NCI-H1930 (cell line): Measurements from ENCODE around the gene SLC43A3.
"Not testable (repeated sequence)": the region's sequence is repeated elsewhere in the genome, so short reads cannot be mapped to it uniquely, and the experiment has no call there.

Source experiments
- DNase-seq, 2 experiments: peaks; one replicate each; lab custom pipeline; 2025; lab: John Stamatoyannopoulos, UW

The SLC43A3 gene

DNA sequence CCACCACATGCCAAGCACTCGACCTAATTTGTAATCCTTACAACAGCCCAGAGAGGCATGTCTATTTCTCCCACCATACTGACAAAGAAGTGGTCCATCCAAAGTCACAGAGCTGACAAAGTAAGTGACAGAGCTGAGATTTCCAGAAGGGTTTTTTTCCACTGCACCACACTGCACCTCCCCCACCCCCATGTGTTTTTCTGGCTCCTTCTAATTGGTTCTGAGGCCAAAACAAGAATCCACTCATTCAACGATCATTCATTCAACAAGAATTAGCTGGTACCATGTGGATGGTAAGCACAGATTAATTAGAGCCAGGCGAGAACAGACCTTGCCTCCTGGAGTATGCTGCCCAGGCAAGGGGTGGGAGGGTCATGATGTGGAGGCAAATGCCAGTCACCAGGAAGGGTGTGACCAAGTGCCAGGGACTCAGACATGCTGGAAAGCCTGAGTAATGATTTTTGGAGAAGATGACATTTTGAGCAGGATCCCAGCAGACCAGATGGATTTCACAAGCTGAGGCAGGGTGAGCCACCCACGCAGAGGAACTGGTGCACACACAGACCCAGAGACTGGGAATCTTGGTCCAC lies 21.6 kb downstream of the SLC43A3 start:
- no peak for DNase-seq

DNA sequence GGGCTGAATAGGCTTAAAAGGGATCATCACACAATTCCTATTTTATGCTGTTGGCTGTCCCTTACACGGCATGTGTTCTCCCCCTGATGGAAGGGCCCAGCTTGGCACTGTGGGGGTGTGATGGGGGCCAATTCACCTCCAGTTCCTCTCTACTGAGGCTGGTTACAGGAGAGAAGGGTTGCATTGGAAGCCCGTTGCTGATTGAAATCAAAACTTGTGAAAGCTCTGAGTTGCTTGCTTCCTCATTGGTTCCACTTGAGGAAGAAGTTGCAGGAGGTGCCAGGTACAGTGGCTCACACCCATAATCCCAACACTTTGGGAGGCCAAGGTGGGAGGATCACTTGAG lies 23.1 kb downstream of the SLC43A3 start:
- no peak for DNase-seq

DNA sequence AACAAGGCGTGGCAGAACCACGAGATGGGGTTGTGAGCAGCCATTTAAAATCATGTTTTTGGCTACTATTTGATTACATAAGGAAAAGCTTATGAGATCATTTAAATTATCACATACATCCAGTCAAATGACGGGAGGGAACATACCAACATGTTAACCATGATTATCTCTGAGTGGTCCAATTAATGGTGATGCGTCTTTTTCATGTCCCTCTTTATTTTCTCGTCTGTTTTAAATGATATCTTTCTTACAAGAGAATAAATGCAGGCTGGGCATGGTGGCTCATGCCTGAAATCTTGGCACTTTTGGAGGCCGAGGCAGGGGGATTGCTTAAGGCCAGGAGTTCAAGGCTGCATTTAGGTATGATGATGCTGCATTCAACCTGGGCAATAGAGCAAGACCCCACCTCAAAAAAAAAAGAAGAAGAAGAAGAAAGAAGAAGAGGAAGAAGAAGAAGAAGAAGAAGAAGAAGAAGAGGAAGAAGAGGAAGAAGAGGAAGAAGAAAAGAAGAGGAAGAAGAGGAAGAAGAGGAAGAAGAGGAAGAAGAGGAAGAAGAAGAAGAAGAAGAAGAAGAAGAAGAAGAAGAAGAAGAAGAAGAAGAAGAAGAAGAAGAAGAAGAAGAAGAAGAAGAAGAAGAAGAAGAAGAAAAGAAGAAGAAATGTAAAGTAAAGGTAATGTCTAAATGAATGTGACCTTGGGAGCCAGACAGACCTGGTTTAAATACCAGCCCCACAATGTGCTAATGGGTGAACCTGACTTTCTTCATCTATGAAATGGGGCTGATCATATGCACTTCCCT lies 23.7 kb downstream of the SLC43A3 start:
- DNase-seq = not testable (repeated sequence)

DNA sequence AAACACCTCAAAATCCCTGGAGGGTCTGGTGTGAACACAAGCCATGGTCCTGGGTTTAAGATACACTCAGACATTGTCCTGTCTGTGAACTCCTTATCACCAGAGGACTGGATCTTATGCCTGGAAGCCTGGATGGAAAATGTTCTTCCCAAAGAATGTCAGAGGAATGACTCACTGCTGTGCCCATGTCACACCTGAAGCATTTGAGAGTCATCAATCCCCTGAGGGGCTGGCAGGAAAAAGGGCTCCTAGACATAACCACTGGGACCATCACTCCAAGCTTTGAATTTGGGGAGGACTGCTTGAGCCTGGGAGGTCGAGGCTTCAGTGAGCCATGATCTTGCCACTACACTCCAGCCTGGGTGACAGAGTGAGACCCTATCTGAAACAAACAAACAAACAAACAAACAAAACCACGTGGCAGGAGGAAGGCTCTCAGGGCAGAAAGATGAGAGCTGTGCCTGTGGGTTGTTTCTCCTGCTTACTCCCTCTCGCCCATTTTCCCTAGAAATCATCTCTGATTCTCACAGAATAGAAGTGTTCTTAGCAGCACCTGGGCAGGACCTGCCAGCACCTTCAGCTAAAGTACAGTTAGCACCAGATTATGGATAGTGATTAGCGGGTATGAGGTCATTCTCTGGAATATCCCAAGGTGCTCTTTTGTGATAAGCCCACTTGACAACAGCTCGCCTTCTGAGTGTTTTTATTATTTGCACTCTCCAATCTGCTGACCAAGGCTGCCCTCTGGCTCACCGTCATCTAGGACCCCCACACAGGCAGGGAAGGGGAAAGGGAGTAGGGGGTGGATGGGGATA lies 24.5 kb downstream of the SLC43A3 start:
- DNase-seq = no peak

DNA sequence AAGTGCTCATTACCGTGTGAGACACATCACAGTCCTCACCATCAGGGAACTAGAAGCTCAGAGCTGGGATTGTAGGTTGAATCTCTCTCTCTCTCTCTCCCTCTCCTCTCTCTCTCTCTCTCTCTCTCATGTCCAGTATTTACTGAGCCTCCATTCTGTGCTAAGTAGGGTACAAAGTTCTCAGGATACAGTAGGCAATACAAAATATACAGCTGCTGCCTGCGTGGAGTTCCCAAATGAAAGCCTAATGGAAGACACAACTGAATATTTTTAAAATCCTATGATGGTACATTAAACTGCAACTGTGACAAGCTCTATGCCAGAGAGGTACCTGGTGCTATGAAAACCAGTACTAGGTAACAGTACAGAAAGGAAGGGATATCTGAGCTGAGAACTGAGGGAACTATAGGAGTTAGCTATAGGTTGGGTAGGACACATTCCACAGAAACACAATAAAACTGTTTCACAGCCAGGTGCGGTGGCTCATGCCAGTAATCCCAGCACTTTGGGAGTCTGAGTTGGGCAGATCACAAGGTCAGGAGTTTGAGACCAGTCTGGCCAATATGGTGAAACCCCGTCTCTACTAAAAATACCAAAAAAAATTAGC lies 26.8 kb downstream of the SLC43A3 start:
- DNase-seq = no peak

DNA sequence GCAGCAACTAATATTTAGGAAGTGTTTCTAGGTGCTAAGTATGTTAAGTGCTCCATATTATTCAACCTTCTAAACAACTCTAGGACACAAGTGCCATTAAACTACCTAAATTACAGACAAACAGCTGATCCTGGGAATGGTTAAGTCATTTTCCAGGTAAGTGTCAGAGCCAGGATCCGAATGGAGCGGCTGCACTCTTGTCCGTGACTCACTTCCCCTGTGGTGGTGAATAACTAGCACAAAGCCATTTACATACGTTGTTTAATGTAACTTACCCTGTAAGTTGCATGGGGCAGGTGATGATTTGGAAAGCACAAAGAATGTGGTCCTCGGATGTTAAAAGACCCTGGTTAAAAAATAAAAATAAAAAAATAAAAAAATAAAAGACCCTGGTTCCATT lies 27.7 kb downstream of the SLC43A3 start:
- no peak for DNase-seq

DNA sequence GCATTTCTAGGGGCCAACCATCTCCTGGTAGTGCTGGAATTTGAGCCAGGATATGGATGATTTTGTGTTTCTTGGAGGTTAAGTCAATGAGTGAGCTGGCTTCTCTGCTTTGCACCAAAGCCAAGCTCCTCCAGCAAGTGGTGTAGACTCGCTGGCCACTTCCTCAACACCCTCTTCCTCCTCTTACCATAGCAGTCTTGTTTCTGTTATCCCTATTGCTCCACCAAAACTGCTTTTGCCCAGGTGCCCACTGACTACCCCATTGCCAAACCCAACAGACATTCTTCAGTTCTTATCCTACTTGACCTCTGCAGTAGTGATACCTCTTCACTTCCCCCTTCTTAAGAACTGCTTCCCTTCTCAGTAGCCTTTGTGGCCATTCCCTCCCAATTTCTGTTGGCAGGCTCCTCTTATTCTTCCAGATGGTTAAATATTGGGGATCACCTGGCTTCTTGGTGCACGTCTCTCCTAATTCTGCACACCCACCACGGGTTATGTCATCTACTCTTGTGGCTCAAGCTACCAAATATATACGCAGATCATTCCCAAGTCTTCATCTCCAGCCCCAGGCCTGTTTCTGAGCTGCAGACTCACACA lies 29.4 kb downstream of the SLC43A3 start:
- DNase-seq = no peak

DNA sequence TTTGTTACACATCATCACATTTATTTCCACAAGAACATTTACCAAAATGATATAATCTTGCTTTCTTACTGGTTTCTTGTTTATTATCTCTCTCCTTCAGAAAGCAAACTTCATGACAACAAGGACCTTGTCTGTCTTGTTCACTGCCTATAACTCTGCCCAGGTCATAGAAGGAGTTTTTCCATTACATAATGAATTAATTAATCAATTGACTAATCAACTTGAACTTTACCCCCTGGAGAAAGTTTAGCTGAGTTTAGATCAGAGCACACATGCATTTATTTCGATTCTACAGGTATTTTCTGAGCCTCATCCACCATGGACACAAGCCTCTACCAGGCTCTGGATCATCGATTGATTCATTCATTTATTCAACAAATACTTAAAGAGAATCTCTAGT lies 30.2 kb downstream of the SLC43A3 start:
- no peak for DNase-seq

DNA sequence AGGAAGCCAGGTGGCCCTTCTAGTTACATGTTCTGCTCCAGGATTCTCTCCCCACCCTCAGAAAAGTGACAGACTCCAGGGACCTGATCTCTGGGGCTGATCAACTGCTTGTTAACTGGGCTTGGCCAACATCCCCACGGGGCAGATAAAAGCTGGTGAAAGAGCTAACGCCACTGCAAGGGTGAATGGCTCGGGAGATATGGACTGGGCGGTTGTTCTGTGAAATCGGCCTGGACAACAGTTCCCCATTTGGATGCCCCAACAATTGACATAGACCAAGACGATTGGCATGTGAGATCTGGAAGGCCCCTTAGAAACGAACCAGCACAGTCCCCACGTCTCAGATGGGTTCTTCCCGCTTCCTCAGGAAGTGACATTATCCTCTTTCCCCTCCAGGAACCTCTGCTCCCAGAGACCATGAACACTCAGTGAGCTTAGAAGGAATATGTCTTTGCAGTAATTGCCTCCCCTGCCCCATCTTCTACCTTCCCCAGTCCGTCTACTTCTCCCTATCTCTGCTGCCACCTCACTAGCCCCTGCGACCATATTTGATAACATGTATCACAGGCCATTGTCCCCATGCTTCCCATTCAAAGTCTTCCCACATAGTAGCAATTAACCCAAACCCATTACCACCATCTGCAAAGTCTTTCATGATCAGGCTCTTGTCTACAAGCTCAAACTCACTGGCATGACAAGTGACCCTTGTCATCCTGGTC lies 30.9 kb downstream of the SLC43A3 start:
- no peak for DNase-seq

DNA sequence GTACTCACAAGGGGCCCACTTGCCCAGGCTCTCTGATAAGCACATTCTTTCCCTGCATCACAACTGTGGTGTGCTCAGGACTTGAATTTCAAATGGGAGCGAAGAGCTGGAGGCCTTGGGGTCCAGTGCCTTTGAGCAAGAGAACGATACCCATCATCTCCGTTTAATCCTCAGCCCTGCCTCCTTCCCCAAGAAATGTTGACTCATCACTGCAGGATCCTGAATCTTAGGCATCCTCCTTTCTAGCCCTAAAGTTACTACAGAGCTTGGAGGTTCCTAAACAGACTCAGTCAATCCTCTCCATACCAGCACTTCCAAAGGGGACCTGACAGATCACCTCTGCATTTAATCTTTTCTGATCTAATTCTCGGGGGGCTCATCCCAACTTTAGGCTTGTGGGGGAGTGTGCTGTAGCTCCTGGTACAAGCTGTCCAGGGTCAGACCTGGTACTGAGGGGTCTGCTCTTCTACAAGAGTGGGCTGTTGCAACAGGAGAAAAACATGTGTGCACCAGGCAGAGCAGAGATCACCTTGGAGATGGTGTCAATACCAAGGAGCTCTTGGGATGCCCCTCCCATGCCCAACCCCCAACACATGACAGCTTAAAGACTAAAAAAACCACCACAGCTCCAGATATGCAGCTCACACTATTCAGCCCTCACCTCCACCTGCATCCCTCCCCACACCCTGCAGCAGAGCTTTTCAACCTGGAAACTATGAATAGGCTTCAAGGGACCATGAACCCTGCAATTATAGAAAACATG lies 32.5 kb downstream of the SLC43A3 start:
- DNase-seq = no peak

DNA sequence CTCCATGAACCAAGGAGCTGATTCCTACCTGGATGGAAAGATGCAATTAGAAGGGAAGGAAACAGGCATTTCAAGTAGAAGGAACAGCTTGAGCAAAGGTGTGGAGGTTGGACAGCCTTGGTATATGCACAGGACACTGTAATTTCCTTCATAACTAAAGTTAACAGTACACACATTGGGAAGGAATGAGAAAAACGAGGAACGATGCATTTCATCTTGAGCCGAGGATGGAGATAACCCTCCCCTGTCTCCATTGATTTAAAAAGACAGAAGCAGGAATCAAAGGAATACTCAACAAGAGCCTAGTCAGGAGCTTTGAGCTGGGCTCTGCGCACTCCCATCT lies 34.2 kb downstream of the SLC43A3 start:
- no peak for DNase-seq

DNA sequence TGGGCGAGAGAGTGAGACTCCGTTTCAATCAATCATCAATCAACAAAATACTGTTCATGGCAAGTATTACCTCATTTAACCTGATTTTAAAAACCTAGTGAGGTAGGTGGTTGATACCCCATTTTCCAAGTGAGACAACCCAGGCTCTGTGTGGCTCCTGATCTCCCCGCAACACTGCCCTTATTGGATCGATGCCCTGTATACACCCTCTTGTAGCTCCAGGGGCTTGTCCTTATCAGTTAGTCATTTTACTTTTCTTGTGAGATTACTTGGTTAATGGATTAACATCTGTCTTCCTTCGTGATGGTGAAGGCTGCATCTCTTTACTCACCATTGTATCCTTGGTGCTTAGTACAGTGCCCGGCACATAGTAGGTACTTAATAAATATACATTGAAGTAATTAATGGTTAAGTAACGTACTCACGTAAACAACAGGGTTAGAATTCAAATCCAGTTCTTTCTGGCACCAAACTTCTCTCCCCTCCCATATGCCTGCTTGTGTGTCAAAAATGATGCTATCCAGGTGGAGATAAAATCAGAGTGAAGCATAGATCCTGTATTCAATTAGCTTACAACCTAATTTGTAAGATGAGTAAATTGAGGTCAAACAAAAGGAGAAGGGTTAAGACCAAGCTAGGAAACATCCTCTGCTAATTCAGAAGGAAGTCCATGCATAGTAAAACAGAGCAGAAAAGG lies 34.7 kb downstream of the SLC43A3 start:
- DNase-seq = no peak

DNA sequence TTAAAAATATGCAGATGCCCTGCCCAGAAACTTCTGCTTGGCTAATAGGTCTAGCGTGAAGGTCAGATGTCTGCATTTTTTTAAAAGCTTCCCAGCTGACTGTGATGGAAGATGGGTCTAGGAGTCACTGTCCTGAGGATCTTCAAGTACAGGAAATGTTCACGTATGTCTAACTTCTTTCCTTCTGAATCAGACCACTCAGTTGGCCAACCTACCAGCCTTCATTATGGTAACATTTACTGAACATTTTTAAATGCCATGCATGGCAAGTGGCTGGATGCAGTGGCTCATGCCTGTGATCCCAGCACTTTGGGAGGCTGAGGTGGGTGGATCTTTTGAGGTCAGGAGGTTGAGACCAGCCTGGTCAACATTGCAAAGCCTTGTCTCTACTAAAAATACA lies 35.4 kb downstream of the SLC43A3 start:
- no peak for DNase-seq

DNA sequence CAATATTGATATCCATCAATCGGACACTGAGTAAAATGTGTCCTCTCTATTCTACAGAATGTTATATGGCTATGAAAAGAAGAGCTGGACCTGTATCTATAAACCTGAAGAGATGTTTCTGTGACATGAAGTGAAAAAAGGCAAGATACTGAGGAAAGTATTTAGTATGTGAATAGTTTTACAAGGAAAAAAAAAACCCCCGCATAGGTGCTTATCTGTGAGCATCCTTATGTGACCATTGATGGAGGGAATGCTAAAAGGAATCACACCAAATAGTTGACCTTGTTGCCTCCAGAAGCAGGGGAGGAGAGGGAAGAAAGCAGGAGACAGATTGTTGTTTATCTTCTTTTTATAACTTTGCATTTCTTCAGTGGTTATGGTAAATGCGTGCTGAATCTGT lies 35.8 kb downstream of the SLC43A3 start:
- DNase-seq = no peak

DNA sequence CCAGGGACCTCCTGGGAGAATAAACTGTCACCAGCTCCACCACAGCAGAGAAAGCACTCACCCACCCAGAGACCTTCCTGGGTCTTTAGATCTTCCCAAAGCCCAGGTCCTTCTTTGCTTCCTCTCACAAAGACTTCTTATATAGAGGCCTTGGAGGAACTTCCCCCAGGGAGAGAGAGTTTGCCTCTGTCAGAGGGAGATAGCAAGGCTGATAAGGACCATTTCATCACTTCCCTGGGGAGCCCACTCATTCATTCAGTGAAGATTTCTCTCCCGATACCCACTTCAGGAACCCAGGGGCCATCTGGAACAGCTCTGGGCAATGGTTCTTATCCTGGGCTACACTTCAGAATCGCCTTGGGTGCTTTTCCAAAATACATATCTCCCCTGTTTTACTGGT lies 36.4 kb downstream of the SLC43A3 start, which contains the start of gene PRG2:
Gene PRG2, minus strand, starts transcription at position 116 of the 400 bp plus-strand sequence. CDS start 706 bp downstream, outside the sequence.
- no peak for DNase-seq

DNA sequence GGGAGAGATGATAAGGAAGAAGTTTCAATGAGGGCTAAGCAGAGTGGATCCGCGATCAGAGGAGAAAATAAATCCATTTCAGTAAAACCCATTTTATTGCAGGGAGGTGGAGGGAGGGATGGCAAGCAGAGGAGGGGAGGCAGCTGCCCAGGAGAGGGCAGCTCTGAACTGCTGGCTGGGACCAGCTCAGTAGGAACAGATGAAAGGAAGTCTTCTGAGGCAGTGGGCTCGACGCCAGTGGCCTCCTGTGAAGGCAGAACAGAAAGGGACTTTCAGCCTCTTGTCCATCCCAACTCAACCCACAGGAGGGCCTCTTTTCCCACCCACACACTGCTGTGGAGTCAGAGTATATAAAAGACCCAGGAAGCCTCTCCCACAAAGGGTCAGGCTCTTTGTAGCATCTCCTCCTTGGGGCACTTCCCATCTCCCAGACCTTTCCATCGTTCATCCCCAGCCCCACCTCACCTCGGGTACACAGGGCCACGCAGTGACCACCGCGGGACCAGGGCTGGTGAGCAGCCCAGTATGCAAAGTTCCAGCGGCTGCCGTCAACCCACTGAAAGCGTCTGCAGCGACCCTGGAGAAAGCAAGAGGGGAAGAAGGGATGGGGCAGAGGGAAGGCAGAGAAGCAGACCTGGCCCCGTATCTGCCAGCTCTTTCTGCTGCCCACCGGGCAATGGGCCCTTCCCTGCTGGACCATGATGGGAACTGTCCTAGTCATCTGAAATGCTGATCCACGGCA lies 39.5 kb downstream of the SLC43A3 start:
- DNase-seq = no peak

DNA sequence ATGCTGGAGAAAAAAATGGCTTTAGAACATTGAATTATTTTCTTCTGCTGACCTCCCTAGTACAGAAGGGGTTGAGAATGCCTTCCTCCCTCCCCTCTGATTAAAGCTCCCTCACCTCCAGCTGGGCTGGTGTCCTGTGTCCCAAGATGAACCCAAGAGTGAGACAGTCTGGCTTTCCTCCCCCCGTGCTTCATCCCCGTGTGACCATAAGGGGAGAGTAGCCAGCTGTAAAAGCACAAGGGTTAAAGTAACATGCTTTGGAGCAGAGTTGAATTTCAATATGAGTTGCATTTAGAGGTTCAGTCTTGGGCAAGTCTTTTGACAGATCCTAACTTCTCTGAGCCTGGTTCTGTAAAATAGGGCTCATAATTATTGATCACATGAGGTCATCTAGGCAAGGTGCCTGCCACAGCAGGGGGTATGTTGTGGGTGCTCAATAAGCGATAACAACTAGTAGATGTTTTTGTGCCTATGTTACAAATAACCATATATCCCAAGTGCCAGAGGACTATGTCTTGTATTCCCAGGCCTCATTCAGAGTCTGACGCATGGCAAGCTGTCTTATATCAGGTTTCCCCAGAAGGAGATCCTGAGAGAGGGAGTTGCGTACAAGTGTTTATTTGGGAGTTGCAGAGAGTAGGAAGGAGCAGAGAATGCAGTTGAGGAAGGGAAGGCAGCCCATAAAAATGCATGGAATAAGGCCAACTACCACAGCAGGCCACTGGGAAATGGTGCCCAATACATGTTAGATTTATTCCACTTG lies 40.6 kb downstream of the SLC43A3 start:
- no peak for DNase-seq

DNA sequence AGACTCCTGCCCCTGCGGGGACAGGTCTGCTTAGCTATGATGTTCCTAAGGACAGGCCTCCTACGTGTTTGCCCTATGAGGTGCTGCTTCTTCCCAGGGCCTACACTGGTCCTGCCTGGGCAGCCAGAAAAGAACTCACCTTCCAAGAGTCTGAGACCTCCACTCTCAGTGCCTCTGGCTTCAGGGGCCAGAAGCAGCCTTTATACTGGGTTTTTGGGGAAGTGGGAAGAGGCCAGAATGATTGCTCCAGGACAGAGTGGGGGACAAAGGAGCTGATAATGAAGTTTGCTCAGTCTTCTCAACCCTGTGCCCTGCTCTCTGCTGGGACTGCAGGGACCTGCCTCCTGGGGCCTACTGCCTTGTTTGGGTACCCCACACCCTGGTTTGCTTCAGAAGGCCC lies 45.9 kb downstream of the SLC43A3 start, which contains the start of gene PRG3:
Gene PRG3, minus strand, starts transcription at position 176 of the 400 bp plus-strand sequence. CDS start 442 bp downstream, outside the sequence.
- no peak for DNase-seq

DNA sequence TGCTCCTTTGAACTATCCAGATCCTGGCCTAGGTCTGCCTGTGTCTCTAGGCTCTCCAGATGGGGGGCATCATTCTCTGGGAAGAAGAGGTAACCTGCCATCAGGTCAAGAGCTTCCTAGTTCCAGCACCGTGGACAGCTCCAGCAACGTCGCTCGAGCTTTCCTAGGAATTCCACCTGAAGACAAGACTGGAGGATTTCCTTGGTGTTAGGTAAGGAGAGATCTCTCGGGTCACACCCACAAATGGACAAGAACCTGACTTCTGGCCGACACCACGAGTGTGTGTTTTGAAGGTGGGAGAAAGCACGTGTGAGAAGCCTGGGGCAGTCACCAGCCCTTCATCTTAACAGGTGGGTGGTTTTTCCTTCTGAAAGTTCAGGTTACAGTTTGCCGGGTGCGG lies 47.2 kb downstream of the SLC43A3 start:
- DNase-seq = no peak
